Adrenal gland (tissue), 12 donors: ENCODE results near the gene TGFB2. TPM values are rescaled to one million over a fixed set of nuclear protein-coding genes. Genes with fewer than 3 reads are reported as not detected.
A peak's percentile ranks its signal among the peaks of the same experiment; 100 is the strongest.

ENCODE experiments used
- DNase-seq, 7 donors: peaks; one replicate each; pipeline ENCODE4 v3.0.0-alpha.2; 2019 to 2020
- H3K27ac ChIP-seq, 5 donors: fragments of 200-600 bp; sonication (generic) in 4 of 5; 1 replicate in 3 of 5; 2 replicates in 2 of 5; pipeline versions ENCODE4 v1.5.1 to v1.8.0; 2016 to 2020; ENCODE audit warnings: mild to moderate bottlenecking in 1 of 5
- H3K27me3 ChIP-seq: fragments of 200-600 bp; 2 replicates; pipeline ENCODE4 v1.8.0; 2021
- H3K36me3 ChIP-seq, 2 donors: fragments of 200-600 bp; replicated peaks in 1 of 2; 1 replicate in 1 of 2; 2 replicates in 1 of 2; pipeline versions ENCODE4 v1.5.1 to v1.8.0; 2018 to 2022
- H3K4me1 ChIP-seq, 2 donors: fragments of 200-600 bp; replicated peaks in 1 of 2; 1 replicate in 1 of 2; 2 replicates in 1 of 2; pipeline versions ENCODE4 v1.5.1 to v1.8.0; 2018 to 2021
- H3K4me3 ChIP-seq, 4 donors: fragments of 200-600 bp; sonication (generic) in 3 of 4; one replicate each; pipeline ENCODE4 v1.5.1; 2016 to 2018
- H3K9me3 ChIP-seq, 3 donors: fragments of 200-600 bp; sonication (generic) in 1 of 3; replicated peaks in 1 of 3; 1 replicate in 2 of 3; 2 replicates in 1 of 3; pipeline versions ENCODE4 v1.5.1 to v1.8.0; 2016 to 2021
- POLR2A ChIP-seq, 2 donors: fragments of 450-650 bp; IDR thresholded peaks; one replicate each; pipeline ENCODE4 v1.6.1; 2017; ENCODE audit warnings: antibody characterized with exemption in 2 of 2, mild to moderate bottlenecking in 2 of 2, moderate library complexity in 1 of 2
- WGBS, 4 donors: extraction: QIAGEN DNeasy Blood & Tissue Kit in 2 of 4; methylation state at CpG; one replicate each; pipeline versions ENCODE4 v1.1.5 to v1.1.7; 2013 to 2017; 5-methylcytosine and 5-hydroxymethylcytosine counted together
- intact Hi-C, 2 donors: fragments of 100-400 bp; cut with DNase I; formaldehyde crosslinking; loops; one replicate each; pipeline versions ENCODE4 v1.14.1 to v1.15.0; 2022 to 2023
- polyA plus RNA-seq, 3 donors: library from polyadenylated mRNA; stranded (reverse); fragments of 200-250 nt in 2 of 3; fragments of 350-450 nt in 1 of 3; fragmentation: Illumina TruSeq in 1 of 3; extraction: RNeasy Lipid Tissue Mini Kit (QIAGEN cat#74804) in 1 of 3; gene quantifications; one replicate each; pipeline ENCODE4 v1.2.3, GENCODE V29; 2013 to 2014
- total RNA-seq, 9 donors: library from RNA; depleted of rRNA in 4 of 9; stranded (reverse); fragments of >200 nt in 4 of 9; fragments of 120-200 nt in 1 of 9; fragmentation: NEBNext Ultra II Directional in 1 of 9; extraction: Animal tissue kit (Norgen Biotek cat#: 25700) in 1 of 9; gene quantifications; one replicate each; pipeline versions ENCODE4 v1.1.0 to v1.2.4, GENCODE V29; 2013 to 2023
- TF ChIP-seq, protein P1 (sequence below), 6 experiments: fragments of 450-650 bp in 4 of 6; fragments of 200-600 bp in 2 of 6; sonication (generic) in 1 of 6; IDR thresholded peaks; 1 replicate in 5 of 6; 2 replicates in 1 of 6; pipeline versions ENCODE4 v1.5.1 to v1.8.0; 2016 to 2021; ENCODE audit warnings: antibody characterized with exemption in 6 of 6, mild to moderate bottlenecking in 2 of 6, moderate library complexity in 1 of 6
- donor health status: healthy with polysubstance abuse.
- donor health status: Bipolar disorder and iron deficiency.
- donor health status: DM: yes; HTN: yes; CAD: no.
- donor health status: DM: no; HTN: no; CAD: no.
- donor health status: DM: no; HTN: no; CAD: no.
- donor health status: DM: yes; HTN: yes; CAD: no.

The TGFB2 gene
- total and polyA plus RNA-seq, 12 donors = 0.24 to 4.2 (median 1.7) TPM

DNA sequence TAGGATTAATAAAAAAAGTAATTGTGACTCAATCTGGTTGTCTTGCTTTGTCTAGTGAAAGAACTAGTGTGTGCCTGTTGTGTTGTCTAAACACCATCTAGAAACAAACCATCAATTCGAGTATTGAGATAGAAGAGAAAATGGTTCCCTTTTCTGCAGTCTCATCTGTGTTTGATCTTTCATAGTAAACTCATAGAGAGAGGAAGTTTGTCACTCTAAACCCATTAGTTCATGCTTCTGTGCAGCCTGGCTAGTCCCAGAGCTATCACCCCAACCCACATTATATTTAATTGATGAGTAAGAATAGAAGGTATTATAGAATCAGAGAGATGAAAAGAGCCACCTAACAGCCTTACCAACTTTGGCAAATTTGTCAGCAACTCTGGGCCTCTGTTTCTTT is 99.5 kb downstream of the TGFB2 start:
- Histone ChIP-seq H3K27ac (no peak overlapping the region), H3K36me3 (no peaks in the 10 kb centered on the region), H3K4me1 (no peaks in the 10 kb centered on the region), H3K9me3 (no peaks in the 10 kb centered on the region), H3K27me3 (no peaks in the 10 kb centered on the region), H3K4me3 (no peak overlapping the region)
- TF ChIP-seq POLR2A (IDR thresholded peaks at IDR 0.05) = no peak
- TF ChIP-seq, protein P1, sequence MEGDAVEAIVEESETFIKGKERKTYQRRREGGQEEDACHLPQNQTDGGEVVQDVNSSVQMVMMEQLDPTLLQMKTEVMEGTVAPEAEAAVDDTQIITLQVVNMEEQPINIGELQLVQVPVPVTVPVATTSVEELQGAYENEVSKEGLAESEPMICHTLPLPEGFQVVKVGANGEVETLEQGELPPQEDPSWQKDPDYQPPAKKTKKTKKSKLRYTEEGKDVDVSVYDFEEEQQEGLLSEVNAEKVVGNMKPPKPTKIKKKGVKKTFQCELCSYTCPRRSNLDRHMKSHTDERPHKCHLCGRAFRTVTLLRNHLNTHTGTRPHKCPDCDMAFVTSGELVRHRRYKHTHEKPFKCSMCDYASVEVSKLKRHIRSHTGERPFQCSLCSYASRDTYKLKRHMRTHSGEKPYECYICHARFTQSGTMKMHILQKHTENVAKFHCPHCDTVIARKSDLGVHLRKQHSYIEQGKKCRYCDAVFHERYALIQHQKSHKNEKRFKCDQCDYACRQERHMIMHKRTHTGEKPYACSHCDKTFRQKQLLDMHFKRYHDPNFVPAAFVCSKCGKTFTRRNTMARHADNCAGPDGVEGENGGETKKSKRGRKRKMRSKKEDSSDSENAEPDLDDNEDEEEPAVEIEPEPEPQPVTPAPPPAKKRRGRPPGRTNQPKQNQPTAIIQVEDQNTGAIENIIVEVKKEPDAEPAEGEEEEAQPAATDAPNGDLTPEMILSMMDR (IDR thresholded peaks at IDR 0.05) = no peak
- intact Hi-C loops = no loop called here
- no peak for DNase-seq
- WGBS, 4 donors = 67 to 77% (median 74%) methylated on average over 1 of the region's 1 CpG

DNA sequence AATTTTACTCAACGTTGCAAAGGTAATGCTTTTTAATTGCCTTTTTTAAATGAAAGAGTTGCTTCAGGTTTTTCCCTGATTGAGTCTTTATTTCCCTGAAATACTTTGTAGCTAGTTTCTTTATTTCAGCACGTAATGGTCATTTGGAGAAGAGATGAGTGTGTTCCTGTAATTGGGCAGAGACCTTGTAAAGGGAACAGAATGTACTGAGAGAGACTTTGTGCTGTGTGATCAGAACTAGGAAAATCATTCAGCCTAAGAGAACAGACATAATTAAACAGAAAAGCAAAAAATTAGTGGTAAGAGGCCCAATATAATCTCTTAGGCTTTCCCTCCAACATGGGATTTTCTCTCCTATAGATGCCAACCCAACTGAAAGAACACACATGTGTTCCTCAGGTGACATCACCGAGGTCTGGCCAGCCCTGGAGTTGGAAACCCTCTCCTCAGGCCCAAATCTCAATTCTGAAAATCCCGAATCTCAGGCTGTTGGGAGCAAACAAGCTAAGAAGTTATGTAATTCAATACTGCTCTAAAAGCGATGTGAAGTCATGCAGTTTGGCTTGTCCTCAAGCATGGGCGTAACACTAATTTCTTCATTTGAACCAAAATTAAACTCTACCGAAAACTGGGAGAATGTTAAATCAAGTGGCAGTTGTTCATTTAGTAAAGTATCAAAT is 102.0 kb downstream of the TGFB2 start:
- no peaks in the 10 kb centered on the region for H3K27me3 ChIP-seq
- H3K4me1 ChIP-seq = no peaks in the 10 kb centered on the region
- intact Hi-C loops = no loop called here
- TF ChIP-seq POLR2A (IDR thresholded peaks at IDR 0.05) = no peak
- TF ChIP-seq, protein P1 (IDR thresholded peaks at IDR 0.05) = no peak
- H3K4me3 ChIP-seq = no peak overlapping the region
- H3K36me3 ChIP-seq = no peaks in the 10 kb centered on the region
- H3K27ac ChIP-seq = peak overlapping the region in 1 of 5 donors; percentile 14
- 84 to 88% (median 84%) methylated on average over 7 of the region's 7 CpGs for WGBS, 4 donors
- no peak for DNase-seq
- no peaks in the 10 kb centered on the region for H3K9me3 ChIP-seq

DNA sequence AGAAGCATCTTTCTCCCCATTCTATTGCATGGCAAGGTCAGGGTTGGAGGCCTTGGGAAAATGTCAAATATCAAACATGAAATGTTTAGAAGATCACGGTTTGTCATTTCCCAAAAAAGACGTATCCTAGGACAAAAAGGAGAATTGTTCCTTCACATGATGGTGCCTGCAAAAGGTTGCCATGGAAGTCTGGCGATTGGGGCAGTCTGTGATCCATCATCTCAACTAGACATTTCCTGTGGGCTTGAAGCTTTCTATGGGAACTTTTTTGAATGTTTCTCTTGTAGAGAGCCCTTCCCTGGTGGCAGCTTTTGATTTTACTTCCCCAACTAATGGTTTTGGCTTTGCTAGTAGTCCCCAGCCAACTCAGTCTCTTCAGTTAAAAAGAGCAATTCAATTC is 106.3 kb downstream of the TGFB2 start:
- TF ChIP-seq, protein P1 (IDR thresholded peaks at IDR 0.05) = no peak
- no peak for TF ChIP-seq POLR2A (IDR thresholded peaks at IDR 0.05)
- DNase-seq = no peak

DNA sequence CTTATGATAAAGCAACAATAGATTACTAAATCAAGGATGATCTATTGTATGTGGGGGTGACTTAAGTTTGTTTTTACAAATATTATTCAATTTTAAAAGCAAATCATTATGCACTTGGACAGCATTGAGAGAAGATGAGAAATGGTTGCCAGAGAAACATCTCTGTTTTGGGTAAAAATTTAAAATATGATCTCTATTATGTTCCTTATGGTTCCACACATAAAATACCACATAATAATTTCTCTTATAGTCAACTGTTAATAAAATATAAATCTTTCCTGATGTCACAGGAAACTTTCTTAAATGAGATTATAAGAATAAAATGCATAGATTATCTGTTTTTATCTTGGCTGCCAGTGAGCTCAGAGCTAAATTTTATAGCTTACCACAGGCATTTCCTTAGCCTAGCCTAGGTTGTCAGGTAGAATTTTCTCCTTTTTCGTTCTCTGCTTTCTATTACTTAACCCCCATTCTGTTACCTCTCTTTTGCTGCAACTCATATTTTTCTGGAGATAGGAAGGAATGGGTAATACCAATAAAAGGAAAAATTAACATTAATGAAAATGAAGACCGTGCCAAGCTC is 109.7 kb downstream of the TGFB2 start:
- intact Hi-C loops = no loop called here
- 71 to 84% (median 78%) methylated on average over 2 of the region's 2 CpGs for WGBS, 4 donors
- no peak for DNase-seq

More for the DNA sequence above, 106.3 kb downstream of the TGFB2 start:
- H3K4me3 ChIP-seq = no peak overlapping the region
- no peaks in the 10 kb centered on the region for H3K4me1 ChIP-seq
- H3K27ac ChIP-seq = no peak overlapping the region
- intact Hi-C loops = no loop called here
- no peaks in the 10 kb centered on the region for H3K9me3 ChIP-seq
- H3K27me3 ChIP-seq = no peaks in the 10 kb centered on the region
- WGBS, 4 donors = 36 to 57% (median 47%) methylated on average over 3 of the region's 3 CpGs
- H3K36me3 ChIP-seq = no peaks in the 10 kb centered on the region

More for the DNA sequence above, 109.7 kb downstream of the TGFB2 start:
- H3K9me3 ChIP-seq = no peaks in the 10 kb centered on the region
- H3K27me3 ChIP-seq = no peaks in the 10 kb centered on the region
- TF ChIP-seq, protein P1 (IDR thresholded peaks at IDR 0.05) = no peak
- TF ChIP-seq POLR2A (IDR thresholded peaks at IDR 0.05) = no peak
- H3K4me3 ChIP-seq = no peak overlapping the region
- no peaks in the 10 kb centered on the region for H3K36me3 ChIP-seq
- H3K4me1 ChIP-seq = peaks cover 7 to 8% of the 10 kb centered on the region in 2 donors
- no peak overlapping the region for H3K27ac ChIP-seq
